HL-60 (cell line): ENCODE measurements around the gene FBXW5.

Experiments used
- GABPA ChIP-seq: IDR thresholded peaks from 2 replicates; pipeline ENCODE4 v1.6.1; 2012; ENCODE audit warnings: low read depth
- TF ChIP-seq, protein P1 (sequence below): IDR thresholded peaks from one replicate; pipeline ENCODE4 v1.5.1; 2011; ENCODE audit warnings: low read length, control low read depth, inconsistent platforms; ENCODE audit not compliant: insufficient read depth
- TF ChIP-seq, protein P2 (sequence below): IDR thresholded peaks from 2 replicates; pipeline ENCODE4 v1.6.1; 2012; ENCODE audit warnings: low read depth; ENCODE audit not compliant: insufficient replicate concordance

DNA sequence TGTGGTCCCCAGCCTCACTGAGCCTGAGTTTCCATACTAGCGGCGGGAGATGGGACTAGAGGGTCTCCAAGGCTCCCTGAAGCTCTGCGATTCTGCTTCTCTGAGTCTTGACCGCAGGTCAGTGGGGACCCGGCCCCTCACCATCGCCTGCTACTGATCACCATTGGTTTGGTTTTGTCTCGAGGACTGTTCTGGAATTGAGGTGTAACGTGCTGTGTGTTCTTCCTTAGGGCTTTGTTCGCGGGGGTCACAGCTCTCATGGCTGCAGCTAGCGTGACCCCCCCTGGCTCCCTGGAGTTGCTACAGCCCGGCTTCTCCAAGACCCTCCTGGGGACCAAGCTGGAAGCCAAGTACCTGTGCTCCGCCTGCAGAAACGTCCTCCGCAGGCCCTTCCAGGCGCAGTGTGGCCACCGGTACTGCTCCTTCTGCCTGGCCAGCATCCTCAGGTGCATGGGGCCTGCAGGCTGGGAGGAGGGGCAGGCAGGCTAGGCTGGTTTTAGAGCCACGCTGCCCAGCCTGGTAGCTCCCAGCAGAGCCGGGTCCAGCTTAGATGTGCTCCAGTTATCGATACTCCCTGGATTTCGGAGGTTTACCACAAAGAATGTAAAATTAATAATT lies 45.9 kb downstream of the FBXW5 start:
- TF ChIP-seq, protein P1, sequence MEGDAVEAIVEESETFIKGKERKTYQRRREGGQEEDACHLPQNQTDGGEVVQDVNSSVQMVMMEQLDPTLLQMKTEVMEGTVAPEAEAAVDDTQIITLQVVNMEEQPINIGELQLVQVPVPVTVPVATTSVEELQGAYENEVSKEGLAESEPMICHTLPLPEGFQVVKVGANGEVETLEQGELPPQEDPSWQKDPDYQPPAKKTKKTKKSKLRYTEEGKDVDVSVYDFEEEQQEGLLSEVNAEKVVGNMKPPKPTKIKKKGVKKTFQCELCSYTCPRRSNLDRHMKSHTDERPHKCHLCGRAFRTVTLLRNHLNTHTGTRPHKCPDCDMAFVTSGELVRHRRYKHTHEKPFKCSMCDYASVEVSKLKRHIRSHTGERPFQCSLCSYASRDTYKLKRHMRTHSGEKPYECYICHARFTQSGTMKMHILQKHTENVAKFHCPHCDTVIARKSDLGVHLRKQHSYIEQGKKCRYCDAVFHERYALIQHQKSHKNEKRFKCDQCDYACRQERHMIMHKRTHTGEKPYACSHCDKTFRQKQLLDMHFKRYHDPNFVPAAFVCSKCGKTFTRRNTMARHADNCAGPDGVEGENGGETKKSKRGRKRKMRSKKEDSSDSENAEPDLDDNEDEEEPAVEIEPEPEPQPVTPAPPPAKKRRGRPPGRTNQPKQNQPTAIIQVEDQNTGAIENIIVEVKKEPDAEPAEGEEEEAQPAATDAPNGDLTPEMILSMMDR: no peak
- TF ChIP-seq GABPA: no peak
- TF ChIP-seq, protein P2, sequence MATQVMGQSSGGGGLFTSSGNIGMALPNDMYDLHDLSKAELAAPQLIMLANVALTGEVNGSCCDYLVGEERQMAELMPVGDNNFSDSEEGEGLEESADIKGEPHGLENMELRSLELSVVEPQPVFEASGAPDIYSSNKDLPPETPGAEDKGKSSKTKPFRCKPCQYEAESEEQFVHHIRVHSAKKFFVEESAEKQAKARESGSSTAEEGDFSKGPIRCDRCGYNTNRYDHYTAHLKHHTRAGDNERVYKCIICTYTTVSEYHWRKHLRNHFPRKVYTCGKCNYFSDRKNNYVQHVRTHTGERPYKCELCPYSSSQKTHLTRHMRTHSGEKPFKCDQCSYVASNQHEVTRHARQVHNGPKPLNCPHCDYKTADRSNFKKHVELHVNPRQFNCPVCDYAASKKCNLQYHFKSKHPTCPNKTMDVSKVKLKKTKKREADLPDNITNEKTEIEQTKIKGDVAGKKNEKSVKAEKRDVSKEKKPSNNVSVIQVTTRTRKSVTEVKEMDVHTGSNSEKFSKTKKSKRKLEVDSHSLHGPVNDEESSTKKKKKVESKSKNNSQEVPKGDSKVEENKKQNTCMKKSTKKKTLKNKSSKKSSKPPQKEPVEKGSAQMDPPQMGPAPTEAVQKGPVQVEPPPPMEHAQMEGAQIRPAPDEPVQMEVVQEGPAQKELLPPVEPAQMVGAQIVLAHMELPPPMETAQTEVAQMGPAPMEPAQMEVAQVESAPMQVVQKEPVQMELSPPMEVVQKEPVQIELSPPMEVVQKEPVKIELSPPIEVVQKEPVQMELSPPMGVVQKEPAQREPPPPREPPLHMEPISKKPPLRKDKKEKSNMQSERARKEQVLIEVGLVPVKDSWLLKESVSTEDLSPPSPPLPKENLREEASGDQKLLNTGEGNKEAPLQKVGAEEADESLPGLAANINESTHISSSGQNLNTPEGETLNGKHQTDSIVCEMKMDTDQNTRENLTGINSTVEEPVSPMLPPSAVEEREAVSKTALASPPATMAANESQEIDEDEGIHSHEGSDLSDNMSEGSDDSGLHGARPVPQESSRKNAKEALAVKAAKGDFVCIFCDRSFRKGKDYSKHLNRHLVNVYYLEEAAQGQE: no peak
